Left kidney (tissue), 8 donors: ENCODE data around the gene CARD14. TPM values are rescaled to one million over a fixed set of nuclear protein-coding genes. Genes with fewer than 3 reads are reported as not detected.

Source experiments
- DNase-seq: peaks from one replicate; pipeline ENCODE4 v3.0.0-alpha.2; 2013
- long read RNA-seq, 8 donors: transcript quantifications; one replicate each; lab custom pipeline, GENCODE V29; 2026
- polyA plus RNA-seq: library from polyadenylated mRNA; unstranded; fragments of 120-200 nt; gene quantifications from one replicate; pipeline ENCODE4 v1.2.1, GENCODE V29; 2013; ENCODE audit not compliant: insufficient read length

CARD14 gene
- 2.2 TPM for polyA plus RNA-seq
- long read RNA-seq, donor 1 = 0 reads
- long read RNA-seq, donor 2 = 0 reads
- long read RNA-seq, donor 3, partial matches to known transcripts = 0 of 5 reads
- long read RNA-seq, donor 3, other reads (novel, unspliced or antisense) = 5 of 5 reads
- long read RNA-seq, donor 4 = 0 reads
- long read RNA-seq, donor 5 = 0 reads
- long read RNA-seq, donor 6 = 0 reads
- long read RNA-seq, donor 7, partial matches to known transcripts = 0 of 7 reads
- long read RNA-seq, donor 7, other reads (novel, unspliced or antisense) = 7 of 7 reads
- long read RNA-seq, donor 8 = 0 reads

DNA sequence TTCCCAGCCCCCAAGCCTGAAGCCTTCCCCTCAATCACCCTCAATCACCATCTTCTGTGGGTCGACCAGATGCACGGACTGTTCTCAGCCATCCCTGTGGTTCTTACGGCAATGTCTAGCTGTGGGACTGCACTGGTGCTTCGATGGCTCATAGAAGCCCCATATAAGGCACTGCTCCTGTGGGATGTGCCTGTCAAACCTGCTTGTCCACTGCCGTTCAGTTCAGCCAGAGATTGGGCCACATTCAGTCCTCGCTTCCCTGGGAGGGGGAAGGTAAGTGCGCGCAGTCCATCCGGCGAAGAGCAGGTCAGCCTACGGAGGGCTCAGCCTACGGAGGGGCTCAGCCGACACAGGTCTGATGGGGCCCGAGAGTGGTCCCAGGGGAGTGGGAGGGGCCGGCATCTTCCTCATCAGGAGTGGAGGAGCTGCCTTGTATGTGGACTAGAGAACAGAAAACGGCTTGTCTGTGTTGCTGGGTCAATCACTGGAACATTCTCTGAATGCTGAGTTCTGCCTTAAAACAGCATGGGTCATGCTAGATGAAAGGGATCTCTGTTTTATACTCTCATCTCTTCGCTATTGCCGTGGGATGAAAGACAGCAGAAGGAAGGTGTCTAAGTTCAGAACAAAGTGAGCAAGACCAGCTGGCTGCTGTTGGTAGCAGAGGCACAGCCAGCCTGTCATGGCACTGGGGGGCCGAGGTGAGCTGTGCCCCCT is at the start of gene CARD14:
TSS of gene CARD14 (plus strand) at position 247 of the 717 bp plus-strand sequence. CDS start 11,409 bp downstream, outside the sequence.
- DNase-seq = no peak

DNA sequence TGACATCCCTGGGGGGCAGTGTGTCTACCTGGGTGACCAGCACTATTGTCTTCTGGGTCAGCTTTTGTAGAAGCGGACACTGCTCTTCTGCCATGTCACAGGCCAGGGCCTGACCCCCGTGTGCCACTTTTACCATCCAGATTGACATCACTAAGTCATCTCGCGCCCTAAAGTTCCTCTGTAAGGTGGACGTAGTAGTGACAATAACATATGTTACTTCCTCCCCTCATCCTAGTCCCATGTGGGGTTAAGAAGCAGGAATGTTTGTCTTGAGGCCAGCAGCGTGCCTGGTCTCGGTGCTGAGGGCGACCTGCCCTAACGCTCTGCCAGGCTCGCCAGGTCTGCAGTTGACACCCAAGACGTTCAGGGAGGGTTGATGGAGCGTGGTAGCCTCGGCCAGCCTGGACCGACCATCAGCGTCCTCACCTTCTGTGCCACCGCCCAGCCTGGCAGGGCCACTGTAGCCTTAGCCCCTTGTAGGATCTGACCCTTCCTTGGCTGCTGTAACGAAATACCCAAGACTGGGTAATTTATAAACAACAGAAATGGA is 47.7 kb upstream of the CARD14 start:
- no peak for DNase-seq

DNA sequence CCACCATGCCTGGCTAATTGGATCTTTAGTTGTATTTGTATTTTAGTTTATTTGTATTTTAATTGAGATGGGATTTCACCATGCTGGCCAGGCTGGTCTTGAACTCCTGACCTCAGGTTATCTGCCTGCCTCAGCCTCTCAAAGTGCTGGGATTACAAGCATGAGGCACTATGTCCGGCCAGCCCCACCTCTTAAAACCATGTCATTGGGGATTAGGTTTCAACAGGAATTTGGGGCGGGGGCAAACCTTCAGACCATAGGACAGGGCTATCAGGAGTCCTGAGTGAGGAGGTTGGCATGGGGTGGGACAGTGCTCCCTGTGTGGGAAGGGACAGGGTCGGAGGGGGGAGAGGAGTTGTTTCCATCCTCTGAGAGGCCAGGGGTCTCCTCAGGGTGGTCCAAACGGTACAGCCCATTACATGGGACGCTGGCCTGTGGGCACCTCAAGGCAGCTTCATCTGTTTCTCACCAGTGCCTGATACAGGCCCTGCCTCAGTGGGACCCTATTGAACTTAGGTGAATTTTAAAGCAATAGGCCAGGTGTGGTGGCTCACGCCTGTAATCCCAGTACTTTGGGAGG is 46.8 kb upstream of the CARD14 start:
- no peak for DNase-seq

DNA sequence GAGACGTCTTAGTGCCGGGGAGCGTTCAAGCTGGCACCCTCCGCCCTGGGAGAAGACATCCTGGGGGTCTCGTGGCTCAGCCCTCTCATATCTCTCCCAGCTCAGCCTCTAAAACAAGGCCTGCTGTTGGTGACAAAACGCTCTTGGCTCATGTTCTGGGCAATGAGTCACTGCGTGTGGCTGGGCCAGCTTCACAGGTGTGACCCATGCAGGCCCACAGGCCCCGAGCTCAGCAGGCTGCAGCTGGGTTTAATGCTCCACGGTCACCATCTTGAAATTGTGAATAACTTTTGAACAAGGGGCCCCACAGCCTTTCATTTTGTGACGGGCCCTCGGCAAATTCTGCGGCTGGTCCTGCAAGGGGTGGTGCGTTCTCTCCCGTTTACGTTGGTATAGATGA is 46.0 kb upstream of the CARD14 start:
- no peak for DNase-seq

DNA sequence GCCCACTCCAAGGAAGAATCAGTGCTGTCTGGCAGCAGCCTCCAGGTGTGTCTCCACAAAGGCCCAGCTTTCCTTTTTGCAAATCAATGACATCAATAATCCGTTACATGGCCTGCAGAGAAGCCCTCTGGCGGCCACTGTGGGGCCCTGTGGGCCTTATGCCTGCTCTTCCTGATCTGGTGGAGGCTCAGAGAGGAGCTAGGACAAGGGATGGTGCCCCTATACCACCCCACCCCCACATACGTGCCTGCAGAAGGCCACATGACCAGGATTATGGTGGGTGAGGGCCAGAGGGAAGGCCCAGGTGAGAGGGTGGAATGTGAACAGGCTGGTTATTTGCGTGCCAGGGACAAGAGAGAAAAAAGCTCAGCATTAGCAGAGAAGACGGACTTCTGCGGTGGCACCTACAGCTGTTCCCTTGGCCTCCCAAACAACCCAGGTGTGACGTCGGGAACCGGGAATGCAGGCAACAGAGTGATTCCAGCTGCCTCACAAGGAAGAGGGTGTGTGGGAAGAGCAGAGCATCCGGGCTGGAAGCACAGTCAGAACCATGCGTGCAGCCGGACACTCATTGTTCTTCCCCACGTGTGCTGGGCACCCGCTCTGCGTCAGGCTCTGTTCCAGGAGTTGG is 45.4 kb upstream of the CARD14 start:
- no peak for DNase-seq

DNA sequence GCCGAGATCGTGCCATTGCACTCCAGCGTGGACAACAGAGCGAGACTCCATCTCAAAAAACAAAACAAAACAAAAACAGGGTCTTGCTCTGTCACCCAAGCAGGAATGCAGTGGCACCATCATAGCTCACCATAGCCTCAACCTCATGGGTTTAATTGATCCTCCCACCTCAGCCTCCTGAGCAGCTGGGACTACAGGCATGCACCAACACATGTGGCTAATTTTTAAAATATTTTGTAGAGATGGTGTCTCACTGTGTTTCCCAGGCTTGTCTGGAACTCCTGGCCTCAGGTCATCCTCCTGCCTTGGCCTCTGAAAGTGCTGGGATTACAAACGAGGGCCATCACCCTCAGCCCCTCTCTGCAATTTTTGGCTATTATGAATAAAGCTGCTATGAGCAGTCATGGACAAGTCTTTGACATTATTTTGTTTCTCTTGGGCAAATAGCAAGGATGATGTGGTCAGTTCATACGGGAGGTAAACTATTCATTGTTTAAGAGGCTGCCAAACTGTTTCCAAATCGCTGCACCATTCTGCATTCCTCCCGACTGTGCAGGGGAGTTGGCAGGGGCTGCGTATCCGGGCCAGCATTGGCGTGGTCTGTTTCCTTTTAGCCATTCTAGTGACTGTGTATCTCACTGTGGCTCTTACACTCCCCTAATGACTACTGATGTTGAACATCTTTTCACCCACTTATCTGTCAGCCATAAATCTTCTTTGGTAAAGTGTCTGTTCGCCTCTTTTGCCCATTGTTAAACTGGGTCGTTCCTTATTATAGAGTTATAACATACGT is 44.0 kb upstream of the CARD14 start:
- DNase-seq = no peak

DNA sequence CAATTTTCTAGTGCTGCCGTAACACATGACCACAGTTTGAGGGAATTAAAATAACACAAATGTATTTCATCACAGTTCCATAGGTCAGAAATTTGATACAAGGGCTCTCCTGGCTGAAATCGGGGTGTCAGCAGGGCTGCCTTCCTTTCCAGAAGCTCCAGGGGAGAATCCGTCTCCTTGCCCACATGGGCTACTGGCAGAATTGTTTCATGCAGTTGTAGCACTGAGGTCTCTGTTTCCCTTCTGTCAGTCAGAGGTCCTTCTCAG is 43.4 kb upstream of the CARD14 start:
- no peak for DNase-seq

DNA sequence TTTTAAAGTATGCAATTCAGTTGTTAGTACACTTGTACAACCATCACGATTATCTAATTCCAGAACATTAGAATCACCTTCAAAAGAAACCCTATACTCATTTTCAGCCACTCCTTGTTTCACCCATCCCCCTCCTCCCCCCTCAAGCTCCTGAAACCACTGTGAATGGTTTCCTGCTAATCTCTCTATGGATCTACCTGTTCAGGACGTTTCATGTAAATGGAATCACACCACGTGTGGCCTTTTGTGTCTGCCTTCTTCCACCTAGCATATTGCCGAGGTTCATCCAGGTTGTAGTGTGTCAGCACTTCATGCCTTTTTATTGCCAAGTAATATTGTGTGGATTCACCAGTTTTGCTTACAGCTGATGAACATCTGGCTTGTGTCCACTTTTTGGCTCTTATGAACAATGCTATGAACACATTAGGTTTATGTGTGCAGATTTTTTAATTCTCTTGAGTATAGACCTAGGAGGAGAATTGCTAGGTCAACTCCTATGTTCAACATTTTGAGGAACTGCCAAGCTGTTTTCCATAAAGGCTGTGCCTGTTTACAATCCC is 40.7 kb upstream of the CARD14 start:
- DNase-seq = no peak

DNA sequence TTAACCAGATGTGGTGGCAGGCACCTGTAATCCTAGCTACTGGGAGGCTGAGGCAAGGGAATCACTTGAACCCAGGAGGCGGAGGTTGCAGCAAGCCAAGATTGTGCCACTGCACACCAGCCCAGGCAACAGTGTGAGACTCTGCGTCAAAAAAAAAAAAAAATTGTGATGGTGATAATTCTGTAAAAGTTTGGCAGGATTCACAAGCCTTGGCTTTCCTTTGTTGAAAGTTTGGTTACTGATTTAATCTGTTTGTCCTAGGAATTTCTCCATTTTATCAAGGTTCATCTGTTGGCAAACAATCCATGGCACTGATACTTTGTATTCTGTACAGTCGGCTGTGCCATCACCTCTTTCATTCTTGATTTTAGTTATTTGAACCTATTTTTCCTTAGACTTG is 38.8 kb upstream of the CARD14 start:
- no peak for DNase-seq

DNA sequence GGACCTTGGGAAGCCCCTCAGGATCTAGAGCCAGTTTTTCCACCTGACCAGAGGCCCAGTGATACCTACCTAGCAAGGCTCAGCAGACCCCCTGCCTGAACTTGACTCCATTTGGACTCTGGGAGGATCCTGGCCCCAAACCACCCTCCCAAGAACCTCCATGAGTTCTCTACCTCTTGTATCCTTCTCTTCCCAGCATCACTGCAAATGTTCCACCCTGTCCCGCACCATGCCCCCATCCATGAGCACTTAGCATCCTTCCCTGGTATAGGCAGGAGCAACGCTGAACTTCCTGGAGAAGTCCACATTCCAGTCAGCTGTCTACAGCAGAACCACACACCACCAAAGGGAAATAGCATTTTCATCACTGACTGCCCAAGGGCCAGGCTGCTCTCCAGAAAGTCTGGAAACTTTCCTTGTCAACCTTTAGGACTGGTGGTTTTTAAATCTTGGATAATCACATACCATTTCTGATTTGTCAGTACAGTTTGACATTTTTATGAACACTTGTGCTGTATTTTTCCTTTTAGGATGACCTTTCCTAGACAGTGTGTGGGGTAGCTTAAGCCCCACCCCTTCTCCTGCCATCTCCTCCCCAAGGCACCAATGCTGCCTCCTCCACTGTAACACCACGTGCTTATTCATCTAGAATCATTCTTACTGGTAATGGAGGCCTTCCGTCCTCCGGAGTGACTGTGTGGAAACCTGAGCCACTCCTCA is 36.8 kb upstream of the CARD14 start:
- no peak for DNase-seq

DNA sequence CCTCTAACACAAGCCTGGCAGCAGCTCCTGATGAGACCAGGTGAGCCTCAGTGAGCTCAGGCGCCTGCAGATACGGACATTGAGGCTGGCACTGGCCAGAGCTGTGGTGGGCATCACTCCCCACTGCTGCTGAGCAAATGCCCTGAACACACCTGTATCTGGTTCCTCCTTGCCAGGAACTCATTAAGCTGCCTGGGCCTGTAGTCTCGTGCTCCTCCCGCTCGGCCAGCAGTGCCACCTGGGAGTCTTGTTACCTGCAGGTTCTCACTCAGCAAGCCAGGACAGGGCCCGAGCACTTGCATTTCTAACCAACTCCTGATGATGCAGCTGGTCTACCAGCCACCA is 36.2 kb upstream of the CARD14 start:
- no peak for DNase-seq

DNA sequence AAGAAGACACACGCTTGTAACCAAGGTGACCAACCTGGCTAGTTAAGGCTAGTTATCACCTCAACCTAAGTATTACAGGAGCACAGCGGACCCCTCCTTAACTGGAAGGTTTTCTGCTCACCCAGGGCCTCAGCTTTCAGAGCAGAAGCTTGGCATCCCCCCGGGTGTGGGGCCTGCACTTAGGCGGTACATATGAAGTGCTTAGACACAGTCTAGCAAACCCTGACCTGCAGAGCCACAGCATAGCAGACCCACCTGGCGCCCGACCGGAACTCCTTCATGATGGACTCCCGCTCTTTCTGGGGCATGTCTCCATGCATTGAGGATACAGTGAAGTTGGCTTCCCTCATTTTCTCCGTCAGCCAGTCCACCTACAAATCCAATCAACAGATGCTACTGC is 32.7 kb upstream of the CARD14 start:
- no peak for DNase-seq

DNA sequence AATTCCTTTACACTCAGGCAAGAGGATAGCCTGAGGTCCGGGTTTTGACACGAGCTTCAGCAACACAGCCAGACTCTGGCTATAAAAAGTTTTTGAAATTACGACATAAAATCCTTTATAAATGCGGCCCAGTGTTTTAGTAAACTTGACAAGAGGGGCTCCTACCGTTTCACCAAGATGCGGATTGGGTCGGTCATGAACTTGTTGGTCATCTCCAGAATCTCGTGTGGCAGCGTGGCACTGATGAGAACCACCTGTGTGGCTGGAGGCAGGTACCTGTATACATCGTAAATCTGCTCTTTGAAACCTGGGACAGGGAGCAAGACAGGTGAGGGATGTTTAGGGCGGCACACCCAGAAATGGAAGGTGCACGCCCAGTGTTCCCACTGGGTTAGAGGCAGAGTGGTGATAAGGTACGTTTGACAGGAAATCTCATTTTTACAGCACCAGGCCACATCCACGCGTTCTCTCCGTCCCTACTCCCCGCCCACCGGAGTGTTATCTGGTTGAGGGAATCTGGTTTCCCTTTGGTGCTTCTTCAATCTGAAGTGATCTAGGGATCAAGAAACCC is 30.9 kb upstream of the CARD14 start:
- DNase-seq = no peak

DNA sequence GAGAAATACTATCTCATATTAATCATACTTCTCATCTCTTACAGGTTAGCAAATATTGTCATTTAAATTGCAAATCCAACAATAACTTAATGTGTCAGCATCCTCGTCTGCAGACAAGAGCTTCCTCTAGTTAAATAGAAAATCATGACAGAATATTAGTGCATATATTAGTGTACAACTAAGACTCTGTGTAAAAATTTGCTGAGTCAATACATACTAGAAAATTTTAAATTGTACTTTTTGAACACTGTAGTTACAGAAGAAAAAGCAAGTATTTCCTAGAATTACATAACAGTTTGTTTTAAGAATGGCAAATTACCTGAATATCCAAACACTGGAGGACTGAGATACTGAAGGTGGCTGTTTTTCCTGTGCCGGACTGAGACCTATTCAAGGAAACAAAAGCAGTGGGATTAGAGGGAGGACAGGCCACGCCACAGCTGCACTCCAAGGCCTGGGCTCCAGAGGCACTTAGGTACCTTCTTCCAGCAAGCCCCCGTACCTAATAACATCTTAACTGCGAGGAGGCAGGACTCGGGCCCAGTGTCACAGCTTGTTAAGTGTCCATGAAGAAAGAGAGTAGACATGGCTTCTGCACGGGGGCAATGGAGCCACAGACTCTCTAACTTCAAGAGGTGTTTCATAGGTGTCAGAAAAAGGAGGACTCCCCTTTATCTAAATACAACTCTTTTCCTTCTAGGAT is 28.2 kb upstream of the CARD14 start:
- DNase-seq = no peak

DNA sequence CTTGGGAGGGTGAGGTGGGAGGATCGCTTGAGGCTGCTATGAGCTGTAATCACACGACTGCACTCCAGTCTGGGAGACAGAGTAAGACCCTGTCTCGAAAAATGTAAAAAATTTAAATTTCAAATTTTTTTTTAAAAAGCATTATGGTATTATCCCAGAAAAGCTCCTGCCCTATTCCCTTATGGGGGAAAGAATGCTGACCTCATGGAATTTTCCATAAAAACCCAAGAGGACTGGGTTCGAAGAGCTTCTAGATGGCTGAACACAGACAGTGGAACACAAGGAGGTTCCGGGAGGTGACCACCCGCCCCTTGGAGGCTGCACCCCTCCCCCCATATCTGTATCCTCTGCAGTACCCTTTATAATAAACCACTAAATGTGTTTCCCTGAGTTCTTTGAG is 26.9 kb upstream of the CARD14 start:
- DNase-seq = no peak

DNA sequence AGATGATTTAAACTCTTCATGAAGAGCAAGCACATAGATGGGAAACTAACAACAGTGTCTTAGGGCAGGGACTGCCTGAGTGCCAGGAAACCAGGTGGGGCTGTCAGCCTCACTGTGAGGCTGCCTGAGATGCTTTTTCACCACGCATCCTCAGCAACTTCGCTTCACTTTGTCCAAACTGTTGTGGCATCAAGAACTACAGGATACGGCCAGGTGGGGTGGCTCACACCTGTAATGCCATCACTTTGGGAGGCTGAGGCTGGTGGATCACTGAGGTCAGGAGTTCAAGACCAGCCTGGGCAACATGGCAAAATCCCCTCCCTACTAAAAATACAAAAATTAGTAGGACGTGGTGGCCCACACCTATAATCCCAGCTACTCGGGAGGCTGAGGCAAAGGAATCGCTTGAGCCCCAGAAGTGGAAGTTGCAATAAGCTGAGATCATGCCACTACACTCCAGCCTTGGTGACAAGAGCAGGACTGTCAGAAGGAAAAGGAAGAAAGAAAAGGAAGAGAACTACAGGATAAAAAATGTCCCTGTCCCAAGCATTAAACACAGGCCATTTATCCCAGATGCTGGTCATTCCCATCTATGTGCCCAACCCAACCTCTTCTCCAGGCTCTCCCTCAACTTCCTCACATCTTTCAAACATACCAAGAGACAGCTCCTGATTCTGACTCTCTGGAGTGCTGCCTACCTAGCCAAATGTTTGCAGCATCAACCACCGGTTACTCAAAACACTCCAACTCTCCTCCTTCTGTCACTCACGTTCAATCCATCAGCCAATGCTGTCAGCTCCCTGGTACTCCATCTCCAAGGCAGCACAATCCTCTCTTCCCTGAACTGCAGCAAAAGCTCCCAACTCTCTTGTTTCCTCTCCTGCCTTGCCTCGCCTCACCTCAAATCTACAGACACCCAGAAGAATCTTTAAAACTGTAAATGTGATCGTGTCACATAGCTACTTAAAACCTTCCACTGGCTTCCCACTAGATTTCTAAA is 24.5 kb upstream of the CARD14 start:
- no peak for DNase-seq

DNA sequence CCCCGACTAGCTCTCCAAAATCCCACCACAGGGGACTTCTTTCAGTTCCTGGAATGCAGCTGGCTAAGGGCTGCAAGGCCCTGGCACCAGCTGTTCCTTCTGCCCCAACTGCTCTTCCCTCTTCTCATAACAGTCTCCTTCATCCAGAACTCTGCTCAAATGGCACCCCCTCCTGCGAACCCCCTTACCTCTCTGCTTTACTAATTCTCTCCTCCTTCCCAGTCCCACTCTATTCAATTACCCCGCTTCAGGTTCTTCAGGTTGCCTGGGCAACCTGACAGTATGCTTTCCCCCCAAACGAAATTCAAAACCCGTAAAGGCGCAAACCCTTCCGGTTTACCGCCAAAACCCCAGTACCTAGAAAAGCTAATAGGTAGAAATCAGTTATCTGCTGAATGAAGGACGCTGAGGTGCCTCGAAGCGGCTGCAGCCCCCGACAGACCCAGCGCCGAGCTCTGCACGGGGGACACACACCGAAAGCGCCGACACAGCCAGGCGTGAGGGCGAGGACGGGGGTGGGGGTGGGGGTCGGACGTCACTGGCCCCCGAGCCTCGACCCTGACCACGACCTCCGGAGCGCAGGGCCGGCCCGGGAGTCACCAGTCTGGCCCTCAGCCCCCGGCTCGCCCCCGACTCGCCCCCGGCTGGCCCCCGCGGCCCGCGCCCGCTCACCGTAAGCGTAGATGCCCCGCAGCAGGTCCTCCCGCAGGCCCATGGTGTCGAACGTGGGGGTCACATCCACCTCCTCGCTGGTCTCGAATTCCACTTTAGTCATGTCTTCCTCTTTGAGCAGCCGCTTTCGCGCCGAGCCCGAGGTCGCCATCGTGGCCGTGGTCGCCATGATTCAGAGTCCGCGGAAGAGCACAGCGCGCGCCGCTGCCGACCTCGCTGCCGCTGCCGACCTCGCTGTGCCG is 23.5 kb upstream of the CARD14 start:
- no peak for DNase-seq
